GM21360 (cell line): ENCODE measurements around the gene CEACAM4.

Source experiments
- ATAC-seq: cut with Tn5 transposase; IDR thresholded peaks from one replicate; pipeline ENCODE4 v1.9.1; 2021; ENCODE audit warnings: mild to moderate bottlenecking, moderate library complexity; ENCODE audit not compliant: unreplicated experiment

Gene CEACAM4

DNA sequence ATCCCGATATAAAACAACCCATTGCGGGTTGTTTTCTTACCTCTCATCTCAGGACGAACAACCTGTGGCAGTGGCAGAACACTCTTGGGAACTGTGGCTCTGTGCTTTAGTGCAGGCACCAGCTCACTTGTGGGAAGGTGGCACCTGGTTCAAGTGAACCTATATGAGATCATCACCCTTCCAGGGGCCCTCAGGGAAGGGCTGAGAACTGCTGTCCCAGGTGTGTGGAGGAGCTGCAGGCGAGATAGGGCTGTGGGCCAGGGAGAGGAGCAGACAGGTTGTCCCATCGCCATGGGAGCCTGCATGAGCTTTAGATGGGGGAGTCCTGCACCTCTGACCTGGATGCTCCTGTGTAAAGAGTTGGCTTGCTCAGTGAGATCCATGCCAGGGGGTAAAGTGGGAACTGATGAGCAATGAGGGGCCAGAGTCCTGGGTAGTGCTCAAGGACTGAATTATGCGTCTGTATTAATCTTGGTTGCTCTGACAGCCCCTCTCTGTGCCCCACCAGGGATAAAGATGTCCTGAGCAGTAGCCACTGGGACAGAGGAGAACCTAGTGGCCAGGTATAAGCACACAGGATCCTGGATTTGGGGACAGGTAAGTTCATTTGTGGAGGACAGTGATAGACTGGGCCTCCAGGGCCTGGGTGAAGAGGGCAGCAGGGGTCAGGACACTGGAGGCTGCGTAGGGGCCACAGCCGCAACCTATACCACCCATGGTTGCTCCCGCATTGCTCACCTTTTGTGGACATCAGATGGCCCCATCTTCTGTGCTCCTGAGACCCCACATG is 8.7 kb downstream of the CEACAM4 start:
- no peak for ATAC-seq

DNA sequence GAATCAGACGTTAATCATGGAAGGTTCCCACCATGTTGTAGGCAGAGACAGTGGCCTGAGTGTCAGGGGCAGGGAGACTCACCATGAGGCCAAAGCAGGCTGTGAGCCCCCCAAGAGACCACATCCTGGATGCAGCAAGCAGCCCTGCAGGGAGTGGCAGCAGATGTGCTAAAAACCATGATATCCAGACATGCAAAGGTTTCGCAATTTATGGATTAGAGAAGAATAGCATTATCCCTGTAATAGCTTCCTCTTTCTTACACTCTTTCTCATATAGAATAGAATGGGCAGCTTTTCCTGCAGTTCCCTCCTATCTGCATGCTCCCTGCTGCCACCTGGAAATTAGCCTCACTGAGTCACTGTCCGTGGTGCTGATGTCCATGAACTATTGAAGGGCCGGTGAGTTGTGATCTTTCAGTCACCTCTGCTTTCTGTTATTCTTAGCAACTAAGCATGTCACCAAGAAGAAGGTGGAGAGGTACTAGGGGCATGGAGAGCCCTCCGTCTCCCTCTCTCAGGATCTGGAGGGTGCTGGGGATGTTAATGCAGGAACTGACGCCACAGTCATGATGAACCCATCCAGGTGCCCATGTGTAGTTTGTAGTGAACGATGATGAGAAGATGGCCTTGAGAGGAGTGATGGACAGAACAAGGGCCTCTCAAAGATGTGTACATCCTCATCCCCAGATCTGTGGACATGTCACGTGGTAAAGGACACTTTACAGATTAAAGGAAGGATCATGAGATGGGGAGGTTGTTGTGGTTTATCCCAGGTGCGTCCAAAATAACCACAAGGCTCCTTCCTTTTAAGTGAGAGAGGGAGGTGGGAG is 9.9 kb downstream of the CEACAM4 start:
- no peak for ATAC-seq

DNA sequence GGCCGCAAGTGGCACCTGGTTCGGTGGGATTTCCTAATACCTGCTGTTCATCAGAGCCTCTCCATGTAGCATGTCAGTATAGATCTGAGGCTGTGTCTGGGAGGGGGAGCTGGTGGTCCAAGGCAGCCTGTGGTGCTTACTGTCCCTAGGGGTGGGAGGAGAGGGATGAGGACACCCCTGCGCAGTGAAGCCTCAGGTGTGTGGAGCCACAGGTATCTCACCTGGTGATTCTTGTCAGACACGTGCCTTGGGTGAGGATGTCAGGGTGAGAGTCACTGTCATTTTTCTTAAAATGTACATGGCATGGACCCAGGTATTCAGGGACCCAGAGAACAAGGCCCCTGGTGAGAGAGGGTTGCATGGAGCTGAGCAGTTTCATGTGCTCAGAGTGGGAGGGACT is 11.7 kb downstream of the CEACAM4 start:
- ATAC-seq, result no peak

DNA sequence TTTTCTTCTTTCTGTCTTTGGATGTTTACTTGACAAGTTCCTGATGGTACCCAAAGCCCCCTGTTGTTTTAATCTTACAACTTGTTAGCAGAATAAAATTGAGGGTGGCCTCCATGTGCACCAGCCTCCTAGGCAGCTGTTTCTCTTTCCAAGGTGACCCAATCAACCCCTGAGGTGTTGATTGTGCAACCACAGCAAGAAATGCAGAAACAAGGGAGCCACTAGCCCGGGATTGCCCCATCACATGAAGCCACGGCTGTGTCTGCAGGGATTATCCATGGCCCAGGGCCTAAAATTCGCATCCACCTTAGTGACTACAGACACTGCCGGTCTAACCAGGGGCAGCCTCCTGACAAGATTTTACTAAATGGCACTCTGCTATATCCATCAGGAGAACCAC is 14.4 kb downstream of the CEACAM4 start:
- no peak for ATAC-seq

DNA sequence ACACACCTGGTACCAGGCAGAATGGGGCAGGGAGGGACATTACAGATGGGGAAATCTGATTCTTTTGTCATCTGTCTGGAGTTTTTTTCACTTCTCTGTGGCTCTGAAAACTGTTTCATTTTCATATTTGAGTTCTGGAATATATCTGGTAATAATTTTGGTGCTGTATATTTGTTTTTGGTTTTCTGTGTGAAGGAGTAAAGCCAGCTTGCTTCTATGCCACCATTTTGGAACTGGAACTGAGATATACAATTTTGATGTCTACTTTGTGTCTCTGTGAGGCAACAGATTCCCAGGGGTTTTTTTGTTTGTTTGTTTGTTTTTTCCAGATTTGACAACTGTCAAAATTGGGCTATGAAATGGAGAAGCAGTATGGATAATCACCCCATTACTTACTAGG is 16.1 kb downstream of the CEACAM4 start:
- no peak for ATAC-seq

GRCh38 chr19:41607668-41608067 is 19.2 kb downstream of the CEACAM4 start:
- no peak for ATAC-seq

GRCh38 chr19:41606215-41606837 is 20.5 kb downstream of the CEACAM4 start:
- no peak for ATAC-seq

GRCh38 chr19:41604831-41605230 is 22.0 kb downstream of the CEACAM4 start:
- ATAC-seq, result no peak

DNA sequence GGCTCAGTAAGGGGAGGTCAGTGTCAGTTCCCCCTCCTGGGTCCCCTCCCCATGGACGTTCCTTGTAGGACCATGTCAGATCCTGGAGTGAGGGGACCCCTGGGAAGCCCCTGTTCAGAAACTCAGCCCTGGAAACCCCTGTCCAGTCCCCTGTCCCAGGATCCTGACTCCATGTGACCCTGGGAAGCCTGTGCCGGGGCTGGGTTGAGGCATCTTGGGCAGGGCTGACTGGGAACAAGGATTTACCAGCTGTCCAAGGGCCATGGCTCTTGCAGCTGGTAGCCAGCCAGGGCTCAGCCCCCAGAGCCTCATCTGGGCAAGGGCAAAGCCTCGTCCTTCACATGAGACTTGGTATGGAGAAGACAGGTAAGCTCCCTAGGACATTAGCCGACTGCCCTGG is 25.1 kb downstream of the CEACAM4 start:
- no peak for ATAC-seq

DNA sequence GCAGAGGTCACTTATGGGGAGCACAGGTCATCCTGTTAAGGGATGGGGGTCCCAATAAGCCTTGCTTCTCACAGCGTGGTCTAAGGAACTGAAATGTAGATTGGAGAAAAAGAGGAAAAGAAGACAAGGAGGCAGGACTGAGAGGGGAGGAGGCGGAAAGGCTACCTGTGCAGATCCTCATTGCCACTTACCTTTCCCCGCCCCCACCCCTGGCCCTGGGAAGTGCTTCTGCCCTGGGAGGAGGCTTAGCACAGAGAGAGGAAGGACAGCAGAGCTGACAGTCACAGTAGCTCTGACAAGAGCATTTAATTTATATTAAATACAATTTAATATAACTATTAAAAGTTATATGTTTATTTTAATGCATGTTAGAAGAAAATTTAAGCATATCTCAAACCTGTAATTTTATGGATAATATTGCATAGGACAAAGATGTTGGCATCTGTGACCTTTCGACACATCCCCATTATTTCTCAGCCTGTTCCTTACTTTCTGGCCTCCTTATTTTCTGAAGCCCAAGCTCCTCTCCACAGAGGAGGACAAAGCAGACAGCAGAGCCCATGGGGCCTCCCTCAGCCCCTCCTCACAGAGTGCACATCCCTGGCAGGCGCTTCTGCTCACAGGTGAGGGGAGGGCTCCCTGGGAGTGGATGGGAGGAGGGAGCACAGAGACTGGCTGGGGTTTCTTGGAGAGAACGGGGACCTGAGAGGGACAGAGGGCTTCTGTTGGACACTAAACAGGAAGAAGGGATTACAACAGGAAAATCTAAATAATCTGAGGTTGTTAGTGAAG is 27.5 kb downstream of the CEACAM4 start:
- ATAC-seq, result no peak

DNA sequence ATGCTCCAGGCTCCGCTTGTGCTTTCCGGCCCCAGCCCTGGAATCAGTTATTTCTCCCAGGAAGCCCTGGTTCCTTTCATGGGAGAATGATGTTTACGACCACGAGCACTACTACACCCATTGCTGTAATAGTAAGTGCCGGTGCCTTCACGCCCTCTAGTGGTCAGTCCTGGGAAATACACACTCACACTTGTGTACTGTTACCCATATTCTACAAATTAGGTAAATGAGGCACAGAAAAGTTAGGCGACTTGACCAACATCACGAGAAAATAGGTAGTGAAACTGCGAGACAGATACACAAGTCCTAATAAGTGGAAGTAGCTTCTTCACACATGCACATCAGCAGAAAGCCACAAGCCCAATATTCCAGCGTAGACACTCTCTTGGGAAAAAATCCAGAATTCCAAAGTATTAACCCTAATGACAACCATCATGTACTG is 29.3 kb downstream of the CEACAM4 start:
- no peak for ATAC-seq

DNA sequence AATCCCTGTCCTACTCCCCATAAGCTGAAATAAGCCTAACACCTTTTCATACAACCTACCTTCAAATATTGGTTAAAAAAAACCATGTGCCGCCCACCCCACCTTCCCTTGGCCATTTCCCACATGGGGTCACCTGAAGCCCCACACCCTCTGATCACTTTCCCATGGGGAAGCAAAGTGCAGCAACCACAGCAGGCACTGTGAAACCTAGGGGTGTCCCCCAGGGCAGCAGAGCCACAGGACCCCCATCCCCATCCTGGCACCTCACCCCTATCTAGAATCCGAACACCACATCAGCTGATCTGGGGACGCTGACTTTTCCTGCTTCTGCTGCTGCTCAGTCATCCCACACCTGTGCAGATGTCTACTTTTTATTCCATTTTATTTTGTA is 31.0 kb downstream of the CEACAM4 start:
- no peak for ATAC-seq

GRCh38 chr19:41595258-41595889 is 31.5 kb downstream of the CEACAM4 start:
- no peak for ATAC-seq

GRCh38 chr19:41591951-41592562 is 34.8 kb downstream of the CEACAM4 start:
- ATAC-seq, result no peak

DNA sequence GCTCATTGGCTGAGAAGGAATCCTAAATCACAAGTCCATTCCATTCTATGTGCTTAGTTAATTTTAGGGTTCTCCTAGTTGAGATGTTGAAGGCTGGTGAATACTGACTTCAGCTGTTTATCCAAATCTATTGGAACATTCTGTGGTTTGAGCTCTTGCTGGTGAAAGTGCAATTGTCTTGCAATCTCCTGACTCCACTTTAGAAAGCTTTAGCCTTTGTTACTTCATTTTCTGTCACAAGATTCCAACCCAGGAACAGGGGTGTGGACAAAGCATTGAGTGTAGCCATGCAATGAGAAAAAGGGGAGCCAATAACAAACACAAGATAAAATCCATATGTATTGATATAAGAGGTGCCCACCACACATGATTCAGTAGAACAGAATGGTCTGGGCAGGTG is 35.9 kb downstream of the CEACAM4 start:
- no peak for ATAC-seq

DNA sequence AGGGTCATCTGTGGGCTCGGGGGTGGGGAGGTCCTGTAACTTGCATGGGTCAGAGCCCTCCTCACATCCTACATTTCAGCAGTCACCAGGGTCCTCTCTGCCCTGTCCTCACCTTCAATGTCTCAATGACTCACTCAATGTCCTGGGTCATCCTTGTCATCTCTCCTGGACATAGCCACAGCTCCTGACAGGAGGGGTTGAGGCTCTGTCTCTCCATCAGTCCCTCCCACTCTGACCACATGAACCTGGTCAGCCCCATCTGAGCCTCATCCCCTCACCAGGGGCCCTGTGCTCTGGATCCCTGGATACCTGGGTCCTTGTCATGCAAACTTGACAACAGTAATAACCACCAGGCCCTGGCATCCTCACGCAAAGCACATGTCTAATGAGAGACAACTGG is 37.5 kb downstream of the CEACAM4 start:
- ATAC-seq, result no peak

DNA sequence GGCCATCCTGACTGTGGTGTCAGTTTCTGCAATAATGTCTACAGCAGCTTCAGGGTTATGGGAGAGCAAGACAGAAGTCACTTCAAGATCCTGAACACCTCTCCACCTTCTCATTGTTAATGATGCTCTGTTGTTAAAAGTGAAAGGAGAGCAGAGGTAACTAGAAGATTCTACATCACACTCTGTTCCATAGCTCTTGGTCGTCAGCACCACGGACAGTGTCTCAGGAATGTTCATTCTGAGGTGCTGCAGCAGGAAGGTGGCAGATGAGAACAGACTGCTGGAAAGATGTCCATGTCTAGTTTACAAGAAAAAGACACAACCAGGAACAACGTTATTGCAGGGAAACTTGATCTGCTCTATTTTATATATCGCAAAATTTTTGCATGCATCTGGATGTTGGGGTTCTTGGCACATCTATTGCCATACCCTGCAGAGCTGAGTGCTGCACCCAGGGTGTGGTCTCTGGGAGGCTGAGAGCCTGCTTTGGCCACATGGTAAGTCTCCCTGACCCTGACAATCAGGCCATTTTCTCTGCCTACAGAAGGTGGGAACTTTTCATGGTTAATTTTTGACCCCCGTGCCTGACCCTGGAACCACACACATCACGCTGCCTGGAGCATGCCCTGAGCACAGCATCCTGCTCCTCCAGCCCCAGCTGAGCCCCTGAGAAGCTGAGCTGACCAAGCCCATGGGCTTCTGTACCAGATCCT is 38.2 kb downstream of the CEACAM4 start:
- no peak for ATAC-seq

DNA sequence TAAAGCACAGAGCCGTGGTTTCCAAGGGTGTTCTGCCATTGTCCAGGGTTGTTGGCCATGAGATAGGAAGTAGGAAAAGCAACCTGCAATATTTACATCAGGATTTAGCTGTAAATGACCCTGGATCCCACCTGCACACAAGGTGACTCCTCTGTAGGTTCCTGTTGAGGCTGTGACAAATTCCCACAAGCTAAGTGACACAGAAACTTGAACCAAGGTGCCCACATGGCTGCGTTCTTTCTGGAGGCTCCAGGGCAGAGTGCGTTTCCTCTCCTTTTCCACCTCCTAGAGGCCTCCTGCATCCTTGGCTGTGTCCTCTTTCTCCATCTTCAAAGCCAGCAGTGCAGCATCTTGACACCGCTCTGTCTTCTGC is 39.0 kb downstream of the CEACAM4 start:
- no peak for ATAC-seq

DNA sequence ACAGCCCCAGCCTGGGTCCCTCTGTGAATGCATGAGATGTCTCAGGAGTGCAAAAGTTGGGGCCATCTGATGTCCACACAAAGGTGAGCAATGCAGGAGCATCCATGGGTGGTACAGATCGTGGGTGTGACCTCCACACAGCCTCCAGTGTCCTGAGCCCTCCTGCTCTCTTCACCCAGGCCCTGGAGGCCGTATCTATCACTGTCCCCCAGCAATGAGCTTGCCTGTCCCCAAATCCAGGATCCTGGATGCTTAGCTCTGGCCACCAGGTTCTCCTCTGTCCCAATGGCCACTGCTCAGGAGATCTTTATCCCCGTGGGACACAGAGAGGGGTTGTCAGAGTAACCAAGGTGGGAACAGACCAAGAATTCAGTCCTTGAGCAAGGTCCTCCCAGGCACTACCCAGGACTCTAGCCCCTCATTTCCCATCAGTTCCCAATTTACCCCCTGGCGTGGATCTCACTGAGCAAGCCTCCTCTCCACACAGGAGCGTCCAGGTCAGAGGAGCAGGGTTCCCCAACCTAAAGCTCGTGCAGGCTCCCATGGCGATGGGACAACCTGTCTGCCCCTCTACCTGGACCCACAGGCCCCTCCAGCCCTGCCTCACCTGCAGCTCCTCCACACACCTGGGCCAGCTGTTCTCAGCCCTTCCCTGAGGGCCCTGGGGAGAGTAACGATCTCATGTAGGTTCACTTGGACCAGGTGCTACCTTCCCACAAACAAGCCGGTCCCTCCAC is 39.6 kb downstream of the CEACAM4 start:
- ATAC-seq, result no peak
